GM12875 (cell line): Measurements from ENCODE around the gene ARCN1.
"Not testable (repeated sequence)": the region's sequence is repeated elsewhere in the genome, so short reads cannot be mapped to it uniquely, and the experiment has no call there.

ENCODE experiments used
- H3K4me3 ChIP-seq: one replicate; pipeline ENCODE4 v1.5.1; 2011; ENCODE audit warnings: low read depth, low read length, control low read depth
- TF ChIP-seq, protein P1 (sequence below): IDR thresholded peaks from 2 replicates; pipeline ENCODE4 v1.5.1; 2011; ENCODE audit warnings: low read depth, mild to moderate bottlenecking, control low read depth, inconsistent platforms, low read length, moderate library complexity, borderline replicate concordance; ENCODE audit not compliant: insufficient read depth

ARCN1 gene

DNA sequence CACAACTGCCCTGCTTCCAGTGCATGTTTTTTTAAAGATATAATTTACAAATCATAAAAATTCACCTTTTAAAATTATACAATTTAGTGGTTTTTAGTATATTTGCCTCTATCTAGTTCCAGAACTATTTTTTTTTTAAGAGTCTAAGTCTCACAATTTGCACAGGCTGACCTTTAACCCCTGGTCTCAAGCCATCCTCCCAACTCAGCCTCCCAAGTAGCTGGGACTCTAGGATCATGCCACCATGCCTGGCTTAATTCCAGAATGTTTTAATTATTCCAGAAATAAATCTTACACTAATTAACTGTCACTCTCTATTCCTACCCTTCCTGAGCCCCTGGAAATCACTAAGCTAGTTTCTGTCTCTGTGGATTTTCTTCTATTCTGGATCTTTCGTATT lies 1.4 kb upstream of the ARCN1 start:
- TF ChIP-seq, protein P1, sequence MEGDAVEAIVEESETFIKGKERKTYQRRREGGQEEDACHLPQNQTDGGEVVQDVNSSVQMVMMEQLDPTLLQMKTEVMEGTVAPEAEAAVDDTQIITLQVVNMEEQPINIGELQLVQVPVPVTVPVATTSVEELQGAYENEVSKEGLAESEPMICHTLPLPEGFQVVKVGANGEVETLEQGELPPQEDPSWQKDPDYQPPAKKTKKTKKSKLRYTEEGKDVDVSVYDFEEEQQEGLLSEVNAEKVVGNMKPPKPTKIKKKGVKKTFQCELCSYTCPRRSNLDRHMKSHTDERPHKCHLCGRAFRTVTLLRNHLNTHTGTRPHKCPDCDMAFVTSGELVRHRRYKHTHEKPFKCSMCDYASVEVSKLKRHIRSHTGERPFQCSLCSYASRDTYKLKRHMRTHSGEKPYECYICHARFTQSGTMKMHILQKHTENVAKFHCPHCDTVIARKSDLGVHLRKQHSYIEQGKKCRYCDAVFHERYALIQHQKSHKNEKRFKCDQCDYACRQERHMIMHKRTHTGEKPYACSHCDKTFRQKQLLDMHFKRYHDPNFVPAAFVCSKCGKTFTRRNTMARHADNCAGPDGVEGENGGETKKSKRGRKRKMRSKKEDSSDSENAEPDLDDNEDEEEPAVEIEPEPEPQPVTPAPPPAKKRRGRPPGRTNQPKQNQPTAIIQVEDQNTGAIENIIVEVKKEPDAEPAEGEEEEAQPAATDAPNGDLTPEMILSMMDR, result no peak
- H3K4me3 ChIP-seq, result no peak overlapping the region

DNA sequence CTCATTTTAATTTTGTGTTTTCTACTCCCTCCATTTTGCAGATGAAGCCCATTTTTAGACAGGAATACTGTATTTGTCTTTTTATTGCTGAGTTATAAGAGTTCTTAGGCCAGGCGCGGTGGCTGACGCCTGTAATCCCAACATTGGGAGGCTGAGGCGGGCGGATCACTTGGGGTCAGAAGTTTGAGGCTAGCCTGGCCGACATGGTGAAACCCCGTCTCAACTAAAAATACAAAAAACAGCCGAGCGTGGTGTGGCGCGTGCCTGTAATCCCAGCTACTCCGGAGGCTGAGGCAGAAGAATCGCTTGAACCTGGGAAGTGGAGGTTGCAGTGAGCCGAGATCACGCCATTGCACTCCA lies 528 bp upstream of the ARCN1 start:
- H3K4me3 ChIP-seq, result peak overlapping the region; percentile 23

DNA sequence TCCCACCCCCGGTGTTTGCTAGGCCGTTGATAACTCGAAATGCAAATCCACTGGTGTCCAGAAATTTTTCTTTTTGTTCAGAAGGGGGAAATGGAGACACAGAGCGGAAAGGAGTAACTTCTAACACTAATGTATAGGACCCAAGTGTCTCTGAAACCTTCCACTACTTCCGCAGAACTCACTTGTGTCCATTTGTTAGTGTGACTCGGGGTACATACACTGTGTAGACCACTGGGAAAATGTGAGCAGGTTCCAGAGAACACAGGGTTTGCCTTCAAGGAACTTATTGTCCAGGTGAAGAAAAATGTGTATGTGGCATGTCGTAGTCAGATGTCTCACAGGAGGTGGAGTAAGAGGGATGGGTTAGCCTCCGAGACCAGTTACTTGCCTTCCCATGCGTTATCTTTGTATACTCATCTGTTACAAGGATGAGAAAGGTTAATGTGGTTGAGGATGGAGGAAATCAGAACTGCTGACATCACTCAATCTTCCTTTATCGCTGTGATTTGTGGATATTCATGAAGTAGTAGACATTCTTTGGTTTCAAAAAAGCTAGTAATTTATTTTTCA lies 857 bp downstream of the ARCN1 start:
- peak overlapping the region; percentile 96 for H3K4me3 ChIP-seq
- TF ChIP-seq, protein P1, result no peak

DNA sequence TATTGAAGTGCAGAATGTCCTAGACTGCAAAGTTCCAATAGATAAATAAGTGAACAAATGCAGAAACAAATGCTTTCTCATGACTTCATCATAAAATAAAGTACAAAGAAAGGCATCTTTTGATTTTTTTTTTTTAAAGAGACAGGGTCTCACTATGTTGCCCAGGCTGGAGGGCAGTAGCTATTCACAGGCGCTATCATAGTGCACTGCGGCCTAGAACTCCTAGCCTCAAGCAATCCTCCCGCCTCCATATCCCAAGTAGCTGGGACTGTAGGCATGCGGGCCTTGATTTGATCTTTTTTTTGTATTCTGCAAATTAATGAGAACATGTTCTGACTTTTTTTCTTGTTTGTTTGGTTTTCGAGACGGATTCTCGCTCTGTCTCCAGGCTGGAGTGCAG lies 2.4 kb downstream of the ARCN1 start:
- H3K4me3 ChIP-seq, result no peak overlapping the region
- TF ChIP-seq, protein P1, result no peak

DNA sequence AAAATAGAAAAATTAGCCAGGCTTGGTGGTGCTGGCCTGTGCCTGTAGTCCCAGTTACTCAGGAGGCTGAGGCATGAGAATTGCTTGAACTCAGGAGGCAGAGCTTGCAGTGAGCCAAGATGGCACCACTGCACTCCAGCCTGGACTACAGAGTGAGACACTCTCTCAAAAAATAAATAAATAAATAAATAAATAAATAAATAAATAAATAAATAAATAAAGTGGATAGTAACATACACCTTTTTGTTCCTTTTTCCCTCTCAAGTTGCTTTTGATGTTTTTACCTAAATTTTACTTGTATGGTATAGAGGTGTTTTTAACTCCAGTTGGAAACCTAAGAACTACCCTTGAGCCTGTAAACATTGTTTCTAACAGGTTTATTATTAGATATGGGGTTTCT lies 5.8 kb downstream of the ARCN1 start:
- not testable (repeated sequence) for H3K4me3 ChIP-seq

DNA sequence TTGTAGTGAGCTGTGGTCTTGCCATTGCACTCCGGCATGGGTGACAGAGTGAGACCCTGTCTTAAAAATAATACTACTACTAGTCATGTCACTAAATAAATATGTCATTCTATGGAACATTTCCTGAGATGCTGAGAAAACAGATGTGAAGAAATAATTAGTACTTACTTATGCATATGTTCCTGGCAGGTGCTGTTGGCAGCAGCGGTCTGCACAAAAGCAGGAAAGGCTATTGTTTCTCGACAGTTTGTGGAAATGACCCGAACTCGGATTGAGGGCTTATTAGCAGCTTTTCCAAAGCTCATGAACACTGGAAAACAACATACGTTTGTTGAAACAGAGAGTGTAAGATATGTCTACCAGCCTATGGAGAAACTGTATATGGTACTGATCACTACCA lies 8.8 kb downstream of the ARCN1 start:
- TF ChIP-seq, protein P1, result no peak
- no peak overlapping the region for H3K4me3 ChIP-seq

DNA sequence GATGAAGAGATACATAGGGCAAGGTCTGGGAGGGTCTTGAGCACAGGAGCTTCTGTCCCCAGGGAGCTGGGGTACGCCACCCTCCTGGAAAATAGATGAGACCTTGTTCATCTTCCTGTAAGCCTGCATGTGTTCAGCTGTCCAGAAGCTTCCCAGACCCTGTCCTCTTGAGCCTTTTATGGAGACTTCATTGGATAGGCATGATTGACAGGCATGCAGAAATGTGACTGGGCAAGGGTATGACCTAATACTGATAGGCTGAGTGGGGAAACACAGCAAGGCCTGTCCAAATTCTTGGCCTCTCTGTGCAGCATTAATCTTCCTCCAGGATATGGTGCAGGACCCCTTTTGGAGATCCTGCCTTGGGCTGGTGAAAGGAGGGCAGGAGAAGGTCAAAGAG lies 15.7 kb downstream of the ARCN1 start:
- TF ChIP-seq, protein P1, result no peak
- H3K4me3 ChIP-seq, result no peak overlapping the region

DNA sequence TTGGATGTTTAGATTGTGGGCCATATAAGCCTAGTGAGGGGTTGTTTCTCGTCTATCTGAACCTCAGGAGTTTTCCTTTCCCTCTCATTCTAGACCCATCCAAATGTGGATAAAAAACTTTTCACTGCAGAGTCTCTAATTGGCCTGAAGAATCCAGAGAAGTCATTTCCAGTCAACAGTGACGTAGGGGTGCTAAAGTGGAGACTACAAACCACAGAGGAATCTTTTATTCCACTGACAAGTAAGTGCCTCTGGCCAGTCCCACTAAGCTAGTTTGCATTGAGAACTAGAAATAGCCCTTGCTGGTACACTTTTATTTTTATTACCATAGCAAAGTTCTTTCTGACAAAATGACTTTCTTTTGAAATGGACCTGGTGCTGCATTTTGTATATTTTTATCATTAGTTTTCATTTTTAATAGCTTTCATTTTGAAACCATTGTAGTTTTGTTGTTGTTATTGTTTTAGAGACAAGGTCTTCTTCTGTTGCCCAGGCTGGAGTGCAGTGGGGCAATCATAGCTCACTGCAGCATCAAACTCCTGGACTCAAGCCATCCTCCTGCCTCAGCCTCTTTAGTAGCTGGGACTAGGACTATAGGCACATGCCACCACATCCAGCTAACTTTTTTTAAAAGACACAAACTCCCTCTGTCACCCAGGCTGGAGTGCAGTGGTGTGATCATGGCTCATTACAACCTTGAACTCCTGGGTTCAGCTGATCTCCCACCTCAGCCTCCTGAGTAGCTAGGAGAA lies 20.6 kb downstream of the ARCN1 start:
- H3K4me3 ChIP-seq, result no peak overlapping the region
- TF ChIP-seq, protein P1, result no peak
